Measurements from ENCODE around the gene LRP5. TPM values are rescaled to one million over a fixed set of nuclear protein-coding genes. Genes with fewer than 3 reads are reported as not detected.

LRP5 gene
- total and polyA plus RNA-seq, 2 experiments from 2014 or later: 43.9 to 54.3 TPM

DNA sequence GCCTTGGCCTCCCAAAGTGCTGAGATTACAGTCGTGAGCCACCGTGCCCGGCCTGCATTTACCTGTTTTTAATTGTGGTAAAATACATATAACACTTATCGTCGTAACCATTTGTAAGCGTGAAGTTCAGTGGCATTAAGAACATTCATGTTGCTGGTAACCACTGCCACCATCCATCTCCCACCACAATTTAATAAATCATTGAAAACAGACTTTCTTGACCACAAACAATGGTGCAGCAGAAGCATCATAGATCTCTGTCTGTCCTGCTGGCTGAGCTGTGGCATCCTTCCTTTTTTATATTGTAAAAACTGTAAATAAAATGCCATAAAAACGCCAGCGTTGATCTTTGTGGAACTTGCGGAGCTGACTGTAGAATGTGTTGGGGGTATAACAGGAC lies 24.3 kb downstream of the LRP5 start:
- Histone ChIP-seq H3K4me3 (no peak overlapping the region), H3K27me3 (no peaks in the 10 kb centered on the region), H3K9me3 (ENCODE audit: low read depth) (no peaks in the 10 kb centered on the region), H3K4me2 (no peak overlapping the region), H3K36me3 (replicated peaks; ENCODE audit: insufficient read depth, low read depth) (no peaks in the 10 kb centered on the region), H3K79me2 (peaks cover 98% of the 10 kb centered on the region), H3K4me1 (ENCODE audit: insufficient read depth) (peaks cover 26% of the 10 kb centered on the region), H4K20me1 (ENCODE audit: insufficient read depth, poor library complexity, severe bottlenecking) (peaks cover 21% of the 10 kb centered on the region), H3K27ac (no peak overlapping the region), H2AFZ (no peak overlapping the region), H3K9me2 (replicated peaks; ENCODE audit: insufficient read depth) (no peaks in the 10 kb centered on the region)
- DNase-seq (ENCODE audit: low spot score): no peak
- TF ChIP-seq EZH2phosphoT487 (IDR thresholded peaks at IDR 0.05; ENCODE audit: low read depth, severe bottlenecking, unreplicated experiment) (no peak), CTCF (IDR thresholded peaks at IDR 0.05; ENCODE audit: poor library complexity) (no peak), EZH2 (IDR thresholded peaks at IDR 0.05; ENCODE audit: borderline replicate concordance) (no peak)
- WGBS (ENCODE audit: low lambda C conversion rate, missing lambda C conversion rate): 82% methylated on average over 9 of the region's 9 CpGs

DNA sequence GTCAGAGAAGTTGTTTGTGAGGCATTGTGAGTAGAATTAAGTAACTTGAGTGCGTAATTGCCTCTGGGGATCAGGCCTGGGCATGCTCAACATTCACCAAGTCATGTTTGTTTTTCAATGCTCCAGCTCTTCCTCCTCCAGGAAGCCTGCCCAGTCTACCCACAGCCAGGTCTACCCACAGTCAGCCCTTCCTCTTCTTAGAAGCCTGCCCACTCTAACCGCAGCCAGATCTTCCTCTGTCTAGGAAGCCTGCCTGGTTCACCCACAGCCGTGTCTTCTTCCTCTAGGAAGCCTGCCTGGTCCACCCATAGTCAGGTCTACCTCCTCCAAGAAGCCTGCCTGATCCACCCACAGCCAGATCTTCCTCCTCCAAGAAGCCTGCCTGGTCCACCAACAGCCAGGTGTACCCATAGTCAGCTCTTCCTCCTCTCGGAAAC lies 25.0 kb downstream of the LRP5 start:
- Histone ChIP-seq H3K27me3 (no peaks in the 10 kb centered on the region), H2AFZ (no peak overlapping the region), H4K20me1 (ENCODE audit: insufficient read depth, poor library complexity, severe bottlenecking) (peaks cover 22% of the 10 kb centered on the region), H3K9me3 (ENCODE audit: low read depth) (no peaks in the 10 kb centered on the region), H3K79me2 (peaks cover 98% of the 10 kb centered on the region), H3K4me2 (no peak overlapping the region), H3K9me2 (replicated peaks; ENCODE audit: insufficient read depth) (no peaks in the 10 kb centered on the region), H3K27ac (peak overlapping the region; percentile 68), H3K4me3 (no peak overlapping the region), H3K4me1 (ENCODE audit: insufficient read depth) (peaks cover 26% of the 10 kb centered on the region), H3K36me3 (replicated peaks; ENCODE audit: insufficient read depth, low read depth) (no peaks in the 10 kb centered on the region)
- TF ChIP-seq EZH2phosphoT487 (IDR thresholded peaks at IDR 0.05; ENCODE audit: low read depth, severe bottlenecking, unreplicated experiment): no peak
- no peak for TF ChIP-seq EZH2 (IDR thresholded peaks at IDR 0.05; ENCODE audit: borderline replicate concordance)
- no peak for TF ChIP-seq CTCF (IDR thresholded peaks at IDR 0.05; ENCODE audit: poor library complexity)
- WGBS (ENCODE audit: low lambda C conversion rate, missing lambda C conversion rate): 95% methylated on average over 4 of the region's 4 CpGs
- no peak for DNase-seq (ENCODE audit: low spot score)

DNA sequence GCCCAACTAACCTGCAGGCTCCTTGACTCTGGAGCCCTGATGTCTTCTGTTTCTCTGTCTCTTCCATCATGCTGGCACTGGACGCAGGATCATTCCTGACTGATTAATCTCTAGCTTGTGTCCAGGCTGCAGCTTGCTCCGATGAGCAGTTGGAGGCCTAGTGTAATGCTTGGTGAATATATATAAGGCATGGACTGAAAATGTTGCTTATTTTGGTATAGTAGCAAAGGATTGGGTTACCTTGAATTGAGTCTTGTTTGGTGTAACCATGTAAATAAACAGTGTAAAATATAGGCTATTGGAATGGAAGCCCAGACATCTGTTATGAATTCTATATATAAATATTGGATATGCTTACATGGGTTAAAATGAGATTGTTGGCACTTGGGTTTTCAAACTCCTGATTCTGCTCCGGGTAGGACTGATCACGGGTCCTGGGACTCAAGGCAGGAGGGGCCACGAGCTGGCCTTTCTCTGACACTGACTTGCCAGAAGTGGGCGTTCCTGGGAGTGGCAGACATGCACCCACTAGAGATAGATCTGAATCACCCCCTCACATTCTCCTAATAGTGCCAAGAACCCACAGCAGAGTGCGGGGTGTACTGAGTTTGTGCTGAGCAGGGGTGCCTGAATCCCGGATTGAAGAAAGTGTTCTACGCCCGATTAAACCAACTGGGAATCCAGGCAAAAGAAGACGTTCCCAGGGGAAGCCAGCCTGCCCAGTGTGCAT lies 25.8 kb downstream of the LRP5 start:
- no peak for DNase-seq (ENCODE audit: low spot score)
- Histone ChIP-seq H3K27me3 (no peaks in the 10 kb centered on the region), H3K27ac (peak overlapping the region; percentile 68), H3K79me2 (peaks cover 96% of the 10 kb centered on the region), H3K36me3 (replicated peaks; ENCODE audit: insufficient read depth, low read depth) (no peaks in the 10 kb centered on the region), H2AFZ (no peak overlapping the region), H3K9me2 (replicated peaks; ENCODE audit: insufficient read depth) (no peaks in the 10 kb centered on the region), H3K4me3 (no peak overlapping the region), H3K4me2 (no peak overlapping the region), H3K4me1 (ENCODE audit: insufficient read depth) (peaks cover 28% of the 10 kb centered on the region), H3K9me3 (ENCODE audit: low read depth) (no peaks in the 10 kb centered on the region), H4K20me1 (ENCODE audit: insufficient read depth, poor library complexity, severe bottlenecking) (peaks cover 22% of the 10 kb centered on the region)
- TF ChIP-seq CTCF (IDR thresholded peaks at IDR 0.05; ENCODE audit: poor library complexity): no peak
- no peak for TF ChIP-seq EZH2 (IDR thresholded peaks at IDR 0.05; ENCODE audit: borderline replicate concordance)
- no peak for TF ChIP-seq EZH2phosphoT487 (IDR thresholded peaks at IDR 0.05; ENCODE audit: low read depth, severe bottlenecking, unreplicated experiment)
- 79% methylated on average over 11 of the region's 11 CpGs for WGBS (ENCODE audit: low lambda C conversion rate, missing lambda C conversion rate)
